Measurements from ENCODE around the gene LAMC2. TPM values are rescaled to one million over a fixed set of nuclear protein-coding genes. Genes with fewer than 3 reads are reported as not detected.
A peak's percentile ranks its signal among the peaks of the same experiment; 100 is the strongest.

Gene LAMC2
- total RNA-seq, 4 donors from 2014 or later, result 24.2 to 46.5 (median 35.5) TPM

- DNase-seq (ENCODE audit: low spot score in 2 of 2), result no peak
- Histone ChIP-seq H3K27ac (no peak overlapping the region), H3K27me3 (no peaks in the 10 kb centered on the region), H3K36me3 (no peaks in the 10 kb centered on the region), H3K9me3 (no peaks in the 10 kb centered on the region), H3K4me3 (no peak overlapping the region), H3K4me1 (peaks cover 20% of the 10 kb centered on the region)
- TF ChIP-seq, protein P1, sequence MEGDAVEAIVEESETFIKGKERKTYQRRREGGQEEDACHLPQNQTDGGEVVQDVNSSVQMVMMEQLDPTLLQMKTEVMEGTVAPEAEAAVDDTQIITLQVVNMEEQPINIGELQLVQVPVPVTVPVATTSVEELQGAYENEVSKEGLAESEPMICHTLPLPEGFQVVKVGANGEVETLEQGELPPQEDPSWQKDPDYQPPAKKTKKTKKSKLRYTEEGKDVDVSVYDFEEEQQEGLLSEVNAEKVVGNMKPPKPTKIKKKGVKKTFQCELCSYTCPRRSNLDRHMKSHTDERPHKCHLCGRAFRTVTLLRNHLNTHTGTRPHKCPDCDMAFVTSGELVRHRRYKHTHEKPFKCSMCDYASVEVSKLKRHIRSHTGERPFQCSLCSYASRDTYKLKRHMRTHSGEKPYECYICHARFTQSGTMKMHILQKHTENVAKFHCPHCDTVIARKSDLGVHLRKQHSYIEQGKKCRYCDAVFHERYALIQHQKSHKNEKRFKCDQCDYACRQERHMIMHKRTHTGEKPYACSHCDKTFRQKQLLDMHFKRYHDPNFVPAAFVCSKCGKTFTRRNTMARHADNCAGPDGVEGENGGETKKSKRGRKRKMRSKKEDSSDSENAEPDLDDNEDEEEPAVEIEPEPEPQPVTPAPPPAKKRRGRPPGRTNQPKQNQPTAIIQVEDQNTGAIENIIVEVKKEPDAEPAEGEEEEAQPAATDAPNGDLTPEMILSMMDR (IDR thresholded peaks at IDR 0.05), result no peak
- no peak for TF ChIP-seq EP300 (IDR thresholded peaks at IDR 0.05)
- no peak for TF ChIP-seq POLR2AphosphoS5 (IDR thresholded peaks at IDR 0.05)
- no peak for TF ChIP-seq POLR2A (IDR thresholded peaks at IDR 0.05)
These were observed 47.0 kb downstream of the LAMC2 start for GRCh38 chr1:183233113-183233512.

- H3K4me3 ChIP-seq, result peak overlapping the region; percentile 19
- peak; percentile 85 to 87 for DNase-seq (ENCODE audit: low spot score in 2 of 2)
- 18% methylated on average over 15 of the region's 15 CpGs for WGBS
- H3K36me3 ChIP-seq, result peaks cover 4% of the 10 kb centered on the region
- no peaks in the 10 kb centered on the region for H3K27me3 ChIP-seq
- peak overlapping the region; percentile 86 for H3K27ac ChIP-seq
- peaks cover 20% of the 10 kb centered on the region for H3K4me1 ChIP-seq
- TF ChIP-seq EP300 (IDR thresholded peaks at IDR 0.05), result no peak
- TF ChIP-seq, protein P1 (IDR thresholded peaks at IDR 0.05), result peak; percentile 55 to 62
- no peak for TF ChIP-seq POLR2A (IDR thresholded peaks at IDR 0.05)
- peak in 1 of 3 donors; percentile 64 for TF ChIP-seq POLR2AphosphoS5 (IDR thresholded peaks at IDR 0.05)
- no peaks in the 10 kb centered on the region for H3K9me3 ChIP-seq
These were observed 48.8 kb downstream of the LAMC2 start for GRCh38 chr1:183234660-183235476.

DNA sequence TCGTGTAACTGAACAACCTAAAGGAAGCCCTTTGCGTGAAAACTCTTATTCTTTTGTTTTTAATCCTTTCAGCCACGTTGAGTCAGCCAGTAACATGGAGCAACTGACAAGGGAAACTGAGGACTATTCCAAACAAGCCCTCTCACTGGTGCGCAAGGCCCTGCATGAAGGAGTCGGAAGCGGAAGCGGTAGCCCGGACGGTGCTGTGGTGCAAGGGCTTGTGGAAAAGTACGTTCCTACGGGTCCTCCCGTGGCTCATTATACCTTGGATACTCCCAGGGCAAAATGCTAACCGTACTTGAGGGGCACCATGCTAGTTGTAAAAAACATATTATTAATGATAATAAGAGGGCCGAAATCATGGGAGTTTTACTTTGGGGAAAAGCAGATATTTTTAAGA lies 49.4 kb downstream of the LAMC2 start:
- Histone ChIP-seq H3K4me3 (peak overlapping the region; percentile 19), H3K27ac (peak overlapping the region; percentile 86), H3K4me1 (peaks cover 27% of the 10 kb centered on the region), H3K36me3 (peaks cover 8% of the 10 kb centered on the region), H3K27me3 (no peaks in the 10 kb centered on the region), H3K9me3 (no peaks in the 10 kb centered on the region)
- no peak for DNase-seq (ENCODE audit: low spot score in 2 of 2)
- 81% methylated on average over 14 of the region's 14 CpGs for WGBS
- TF ChIP-seq POLR2AphosphoS5 (IDR thresholded peaks at IDR 0.05) (no peak), POLR2A (IDR thresholded peaks at IDR 0.05) (no peak), EP300 (IDR thresholded peaks at IDR 0.05) (no peak)
- TF ChIP-seq, protein P1 (IDR thresholded peaks at IDR 0.05), result no peak

- DNase-seq (ENCODE audit: low spot score in 2 of 2), result no peak
- H3K27ac ChIP-seq, result no peak overlapping the region
- WGBS, result 94% methylated on average over 6 of the region's 6 CpGs
- H3K4me1 ChIP-seq, result peaks cover 28% of the 10 kb centered on the region
- no peaks in the 10 kb centered on the region for H3K27me3 ChIP-seq
- H3K4me3 ChIP-seq, result no peak overlapping the region
- H3K9me3 ChIP-seq, result no peaks in the 10 kb centered on the region
- no peak for TF ChIP-seq POLR2A (IDR thresholded peaks at IDR 0.05)
- no peak for TF ChIP-seq EP300 (IDR thresholded peaks at IDR 0.05)
- TF ChIP-seq, protein P1 (IDR thresholded peaks at IDR 0.05), result no peak
- TF ChIP-seq POLR2AphosphoS5 (IDR thresholded peaks at IDR 0.05), result no peak
- H3K36me3 ChIP-seq, result peaks cover 10% of the 10 kb centered on the region
These were observed 50.2 kb downstream of the LAMC2 start for GRCh38 chr1:183236158-183236725.

DNA sequence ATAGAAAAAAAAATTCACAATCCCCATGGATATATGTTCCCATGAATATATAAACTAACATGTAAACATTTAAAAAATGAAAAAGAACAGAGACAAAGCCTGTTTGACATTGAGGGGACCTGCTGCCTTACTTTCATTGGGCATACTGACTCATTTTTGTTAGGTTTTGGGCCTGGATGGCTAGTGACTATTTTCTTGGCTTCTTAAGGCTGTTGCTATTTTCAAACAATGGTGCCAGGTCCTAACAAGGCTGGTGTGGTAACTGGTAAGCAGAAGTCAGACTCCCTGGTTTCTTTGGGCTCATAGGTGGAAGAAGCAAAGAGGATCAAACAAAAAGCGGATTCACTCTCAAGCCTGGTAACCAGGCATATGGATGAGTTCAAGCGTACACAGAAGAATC lies 51.0 kb downstream of the LAMC2 start:
- no peak for DNase-seq (ENCODE audit: low spot score in 2 of 2)
- H3K4me1 ChIP-seq, result peaks cover 33% of the 10 kb centered on the region
- H3K27ac ChIP-seq, result no peak overlapping the region
- H3K36me3 ChIP-seq, result peaks cover 10% of the 10 kb centered on the region
- H3K27me3 ChIP-seq, result no peaks in the 10 kb centered on the region
- 98% methylated on average over 2 of the region's 2 CpGs for WGBS
- no peak overlapping the region for H3K4me3 ChIP-seq
- no peaks in the 10 kb centered on the region for H3K9me3 ChIP-seq
- TF ChIP-seq POLR2AphosphoS5 (IDR thresholded peaks at IDR 0.05), result no peak
- TF ChIP-seq, protein P1 (IDR thresholded peaks at IDR 0.05), result no peak
- no peak for TF ChIP-seq EP300 (IDR thresholded peaks at IDR 0.05)
- no peak for TF ChIP-seq POLR2A (IDR thresholded peaks at IDR 0.05)
